Measurements from ENCODE around the gene FALEC.
A peak's percentile ranks its signal among the peaks of the same experiment; 100 is the strongest.

FALEC gene

GRCh38 chr1:150536836-150537731, 21.5 kb downstream of the FALEC start:
- H3K27ac ChIP-seq (ENCODE audit: low read length, poor library complexity, severe bottlenecking) = peak overlapping the region; percentile 63
- peak overlapping the region in 1 of 2 experiments; percentile 51 for H2BK12ac ChIP-seq (ENCODE audit: low read length in 2 of 2)
- no peaks in the 10 kb centered on the region for H3K27me3 ChIP-seq (ENCODE audit: control insufficient read depth in 1 of 2, insufficient read depth in 1 of 2, low read length in 2 of 2)
- H4K8ac ChIP-seq (ENCODE audit: low read length) = no peak overlapping the region
- no peaks in the 10 kb centered on the region for H3K79me1 ChIP-seq (replicated peaks; ENCODE audit: low read length, poor library complexity, severe bottlenecking)
- no peaks in the 10 kb centered on the region for H3K9me3 ChIP-seq (ENCODE audit: control insufficient read depth, low read length)
- H3K4me2 ChIP-seq (ENCODE audit: low read length, poor library complexity, severe bottlenecking) = no peak overlapping the region
- H3K4ac ChIP-seq (ENCODE audit: low read depth in 1 of 2, low read length in 2 of 2) = peak overlapping the region in 1 of 2 experiments; percentile 11
- H3K36me3 ChIP-seq (ENCODE audit: control insufficient read depth in 1 of 2, insufficient read depth in 2 of 2, low read depth in 1 of 2, low read length in 2 of 2) = no peaks in the 10 kb centered on the region
- no peak overlapping the region for H2BK5ac ChIP-seq (ENCODE audit: low read depth, low read length, poor library complexity, severe bottlenecking)
- H3K4me1 ChIP-seq (ENCODE audit: control insufficient read depth, insufficient read depth, low read depth, low read length) = peaks cover 14% of the 10 kb centered on the region
- H3K23ac ChIP-seq (ENCODE audit: low read length in 2 of 2) = no peak overlapping the region
- H2BK120ac ChIP-seq (ENCODE audit: low read depth, low read length) = no peak overlapping the region
- peak; percentile 43 for DNase-seq
- peak overlapping the region in 1 of 2 experiments; percentile 67 for H3K18ac ChIP-seq (ENCODE audit: low read depth in 1 of 2, low read length in 2 of 2)
- no peak overlapping the region for H3K9ac ChIP-seq (ENCODE audit: low read length)
- H2AK5ac ChIP-seq (ENCODE audit: low read length, severe bottlenecking) = peak overlapping the region; percentile 18
- WGBS = 87% methylated on average over 12 of the region's 12 CpGs
- H4K91ac ChIP-seq (ENCODE audit: low read length) = peak overlapping the region; percentile 62
- H2BK15ac ChIP-seq (ENCODE audit: low read depth, poor library complexity, severe bottlenecking) = no peak overlapping the region
- H3K4me3 ChIP-seq (ENCODE audit: insufficient read depth in 1 of 2, low read depth in 1 of 2, low read length in 2 of 2) = no peak overlapping the region
- no peak overlapping the region for H2AFZ ChIP-seq (ENCODE audit: low read depth, low read length)
- no peak overlapping the region for H3K14ac ChIP-seq (ENCODE audit: low read length in 2 of 2)

GRCh38 chr1:150537732-150538684, 22.5 kb downstream of the FALEC start:
- no peak overlapping the region for H2BK120ac ChIP-seq (ENCODE audit: low read depth, low read length)
- H2BK15ac ChIP-seq (ENCODE audit: low read depth, poor library complexity, severe bottlenecking) = no peak overlapping the region
- no peak overlapping the region for H3K4me2 ChIP-seq (ENCODE audit: low read length, poor library complexity, severe bottlenecking)
- H2AFZ ChIP-seq (ENCODE audit: low read depth, low read length) = no peak overlapping the region
- peak overlapping the region in 1 of 2 experiments; percentile 51 for H2BK12ac ChIP-seq (ENCODE audit: low read length in 2 of 2)
- peak overlapping the region; percentile 72 for H4K8ac ChIP-seq (ENCODE audit: low read length)
- peak overlapping the region in 1 of 2 experiments; percentile 11 for H3K4ac ChIP-seq (ENCODE audit: low read depth in 1 of 2, low read length in 2 of 2)
- H3K14ac ChIP-seq (ENCODE audit: low read length in 2 of 2) = no peak overlapping the region
- peak overlapping the region; percentile 14 to 67 for H3K18ac ChIP-seq (ENCODE audit: low read depth in 1 of 2, low read length in 2 of 2)
- no peak overlapping the region for H3K23ac ChIP-seq (ENCODE audit: low read length in 2 of 2)
- DNase-seq = peak; percentile 70
- H3K9ac ChIP-seq (ENCODE audit: low read length) = peak overlapping the region; percentile 49
- H3K4me3 ChIP-seq (ENCODE audit: insufficient read depth in 1 of 2, low read depth in 1 of 2, low read length in 2 of 2) = no peak overlapping the region
- H3K79me1 ChIP-seq (replicated peaks; ENCODE audit: low read length, poor library complexity, severe bottlenecking) = no peaks in the 10 kb centered on the region
- H3K27ac ChIP-seq (ENCODE audit: low read length, poor library complexity, severe bottlenecking) = peak overlapping the region; percentile 71
- 64% methylated on average over 15 of the region's 17 CpGs for WGBS
- no peaks in the 10 kb centered on the region for H3K27me3 ChIP-seq (ENCODE audit: control insufficient read depth in 1 of 2, insufficient read depth in 1 of 2, low read length in 2 of 2)
- peaks cover 14% of the 10 kb centered on the region for H3K4me1 ChIP-seq (ENCODE audit: control insufficient read depth, insufficient read depth, low read depth, low read length)
- peak overlapping the region; percentile 18 for H2AK5ac ChIP-seq (ENCODE audit: low read length, severe bottlenecking)
- no peaks in the 10 kb centered on the region for H3K36me3 ChIP-seq (ENCODE audit: control insufficient read depth in 1 of 2, insufficient read depth in 2 of 2, low read depth in 1 of 2, low read length in 2 of 2)
- peak overlapping the region; percentile 62 for H4K91ac ChIP-seq (ENCODE audit: low read length)
- H2BK5ac ChIP-seq (ENCODE audit: low read depth, low read length, poor library complexity, severe bottlenecking) = peak overlapping the region; percentile 24
- H3K9me3 ChIP-seq (ENCODE audit: control insufficient read depth, low read length) = no peaks in the 10 kb centered on the region

- 97% methylated on average over 11 of the region's 13 CpGs for WGBS
- Histone ChIP-seq H3K18ac (ENCODE audit: low read depth in 1 of 2, low read length in 2 of 2) (no peak overlapping the region), H3K4ac (ENCODE audit: low read depth in 1 of 2, low read length in 2 of 2) (no peak overlapping the region), H2BK15ac (ENCODE audit: low read depth, poor library complexity, severe bottlenecking) (no peak overlapping the region), H3K14ac (ENCODE audit: low read length in 2 of 2) (no peak overlapping the region), H3K36me3 (ENCODE audit: control insufficient read depth in 1 of 2, insufficient read depth in 2 of 2, low read depth in 1 of 2, low read length in 2 of 2) (no peaks in the 10 kb centered on the region), H3K27me3 (ENCODE audit: control insufficient read depth in 1 of 2, insufficient read depth in 1 of 2, low read length in 2 of 2) (no peaks in the 10 kb centered on the region), H4K91ac (ENCODE audit: low read length) (no peak overlapping the region), H3K4me2 (ENCODE audit: low read length, poor library complexity, severe bottlenecking) (no peak overlapping the region), H2BK12ac (ENCODE audit: low read length in 2 of 2) (no peak overlapping the region), H3K79me1 (replicated peaks; ENCODE audit: low read length, poor library complexity, severe bottlenecking) (no peaks in the 10 kb centered on the region), H2AK5ac (ENCODE audit: low read length, severe bottlenecking) (peak overlapping the region; percentile 32), H2BK5ac (ENCODE audit: low read depth, low read length, poor library complexity, severe bottlenecking) (no peak overlapping the region), H3K4me1 (ENCODE audit: control insufficient read depth, insufficient read depth, low read depth, low read length) (peaks cover 5% of the 10 kb centered on the region), H4K8ac (ENCODE audit: low read length) (peak overlapping the region; percentile 54), H3K9ac (ENCODE audit: low read length) (peak overlapping the region; percentile 68), H2AFZ (ENCODE audit: low read depth, low read length) (no peak overlapping the region), H3K9me3 (ENCODE audit: control insufficient read depth, low read length) (no peaks in the 10 kb centered on the region), H3K27ac (ENCODE audit: low read length, poor library complexity, severe bottlenecking) (no peak overlapping the region), H2BK120ac (ENCODE audit: low read depth, low read length) (no peak overlapping the region), H3K23ac (ENCODE audit: low read length in 2 of 2) (no peak overlapping the region), H3K4me3 (ENCODE audit: insufficient read depth in 1 of 2, low read depth in 1 of 2, low read length in 2 of 2) (peak overlapping the region in 1 of 2 experiments; percentile 27)
- DNase-seq = peak; percentile 28
Measured at GRCh38 chr1:150543500-150544143, 28.1 kb downstream of the FALEC start.
